GM19438 (cell line): ENCODE data around the gene OLFML2B.
"Not testable (repeated sequence)": the region's sequence is repeated elsewhere in the genome, so short reads cannot be mapped to it uniquely, and the experiment has no call there.

Experiments
- ATAC-seq: cut with Tn5 transposase; IDR thresholded peaks from one replicate; pipeline ENCODE4 v1.9.1; 2021; ENCODE audit warnings: low read depth; ENCODE audit not compliant: unreplicated experiment

The OLFML2B gene

DNA sequence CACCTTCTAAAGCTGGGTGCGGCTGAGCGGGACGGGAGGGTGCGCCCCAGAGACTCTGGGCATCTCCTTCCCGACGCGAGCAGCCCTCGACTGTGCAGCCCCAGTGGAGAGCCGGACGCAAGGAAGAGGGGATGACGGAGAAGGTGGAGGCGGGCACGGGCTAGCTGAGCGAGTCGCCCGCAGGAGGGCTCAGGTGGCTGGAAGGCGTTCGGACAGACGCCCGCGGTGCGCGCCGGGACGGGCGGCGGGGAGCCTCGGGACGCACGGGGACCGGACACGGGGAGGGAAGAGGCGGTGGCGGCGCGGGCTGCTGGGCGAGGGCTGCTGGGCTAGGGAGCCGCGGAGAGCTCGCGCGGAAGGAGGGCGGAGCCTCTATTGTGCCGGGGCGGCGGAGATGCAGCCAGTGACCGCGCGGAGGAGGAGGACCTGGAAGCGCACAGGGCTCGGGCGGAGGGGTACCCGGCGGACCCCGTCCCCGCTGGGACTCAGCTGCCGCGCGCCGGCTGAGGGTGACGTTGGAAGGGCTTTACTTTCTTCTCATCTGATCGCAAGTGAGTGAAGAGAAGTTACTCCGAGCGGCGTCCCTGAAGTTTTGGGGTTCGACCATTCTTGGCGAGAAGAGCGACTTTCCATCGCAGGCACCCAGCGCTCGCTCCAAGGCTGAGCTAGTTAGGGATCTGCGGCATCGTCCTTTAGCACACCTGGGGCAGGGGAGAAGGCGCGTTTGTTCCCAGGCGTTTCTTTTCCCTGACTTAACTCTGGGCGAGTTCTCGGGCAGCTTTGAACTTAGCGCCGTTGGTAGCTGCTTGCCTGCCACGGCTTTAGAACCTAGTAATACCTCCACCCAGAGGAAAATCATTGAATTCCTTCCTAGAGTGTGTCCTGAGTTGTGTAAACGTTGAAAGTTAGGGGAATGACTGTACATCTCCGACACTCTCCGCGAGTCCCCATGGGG is at the start of gene OLFML2B:
Gene OLFML2B (minus strand): TSS at position 323 of the 955 bp plus-strand sequence. CDS start 439 bp downstream, outside the sequence.
- ATAC-seq: peak; percentile 83

DNA sequence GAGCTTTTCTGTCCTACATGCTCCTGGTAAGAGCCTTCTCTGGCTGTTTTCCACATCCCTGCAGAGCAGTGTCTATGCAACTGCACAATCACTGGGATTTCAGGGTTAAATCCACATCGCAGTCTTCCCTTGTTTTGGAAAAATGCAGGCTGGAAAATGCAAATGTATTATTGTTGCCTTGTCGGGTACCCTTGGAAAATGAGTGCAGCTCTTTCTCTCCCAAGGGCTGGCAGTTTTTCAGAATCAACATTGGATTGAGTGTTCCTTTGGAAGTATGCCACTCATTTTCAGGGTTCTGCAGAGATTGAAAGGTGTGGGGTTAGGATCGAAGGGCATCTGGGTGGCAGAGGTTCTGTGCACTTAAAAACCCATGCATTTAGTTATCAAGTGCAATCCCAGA is 49.1 kb upstream of the OLFML2B start:
- no peak for ATAC-seq

DNA sequence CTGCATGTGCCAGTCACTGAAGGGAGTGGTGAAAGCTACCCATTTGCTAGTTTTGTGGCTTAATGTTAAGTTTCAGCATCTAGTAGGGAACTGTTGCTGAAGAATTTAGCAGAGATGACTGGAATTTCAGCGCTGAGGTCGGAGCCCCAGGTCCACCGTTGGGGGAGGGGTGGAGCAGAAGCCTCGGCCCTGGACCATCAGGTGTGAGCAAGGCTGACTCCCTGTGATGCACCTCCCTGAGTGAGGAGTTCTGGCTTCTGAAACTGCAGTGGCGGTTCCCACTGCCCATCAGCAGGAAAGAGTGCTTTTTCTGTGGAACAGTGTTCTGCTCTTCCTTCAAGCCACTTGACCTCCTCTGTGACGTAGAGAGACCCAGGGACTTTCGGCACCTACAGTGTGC is 47.2 kb upstream of the OLFML2B start:
- no peak for ATAC-seq

DNA sequence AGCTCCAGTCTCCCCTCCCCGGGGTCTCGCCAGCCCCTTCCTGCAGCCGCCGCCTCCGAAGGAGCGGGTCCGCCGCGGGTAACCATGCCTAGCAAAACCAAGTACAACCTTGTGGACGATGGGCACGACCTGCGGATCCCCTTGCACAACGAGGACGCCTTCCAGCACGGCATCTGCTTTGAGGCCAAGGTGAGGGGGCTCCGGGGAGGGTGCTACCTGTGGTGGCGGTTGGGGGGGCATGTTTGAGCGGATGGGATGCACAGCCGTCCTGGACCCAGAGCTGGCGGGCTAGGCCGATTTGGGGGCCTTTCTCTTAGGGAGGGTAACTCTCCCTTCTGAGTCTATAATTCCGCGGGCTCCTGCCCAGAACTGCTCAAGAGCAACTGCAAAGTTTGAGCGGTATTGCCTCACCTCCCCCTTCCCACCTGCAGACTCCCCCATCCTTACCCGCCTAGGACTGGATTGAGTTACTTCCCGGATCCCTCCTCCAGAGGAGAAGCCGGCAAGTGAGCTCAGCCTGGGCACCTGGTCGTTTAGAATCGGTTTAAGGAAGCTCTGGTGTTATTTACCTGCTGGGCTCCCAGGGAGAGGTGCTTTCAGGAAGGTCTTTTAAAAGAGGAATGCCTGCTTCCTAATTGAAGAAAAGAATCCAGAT is 46.6 kb upstream of the OLFML2B start:
- no peak for ATAC-seq

DNA sequence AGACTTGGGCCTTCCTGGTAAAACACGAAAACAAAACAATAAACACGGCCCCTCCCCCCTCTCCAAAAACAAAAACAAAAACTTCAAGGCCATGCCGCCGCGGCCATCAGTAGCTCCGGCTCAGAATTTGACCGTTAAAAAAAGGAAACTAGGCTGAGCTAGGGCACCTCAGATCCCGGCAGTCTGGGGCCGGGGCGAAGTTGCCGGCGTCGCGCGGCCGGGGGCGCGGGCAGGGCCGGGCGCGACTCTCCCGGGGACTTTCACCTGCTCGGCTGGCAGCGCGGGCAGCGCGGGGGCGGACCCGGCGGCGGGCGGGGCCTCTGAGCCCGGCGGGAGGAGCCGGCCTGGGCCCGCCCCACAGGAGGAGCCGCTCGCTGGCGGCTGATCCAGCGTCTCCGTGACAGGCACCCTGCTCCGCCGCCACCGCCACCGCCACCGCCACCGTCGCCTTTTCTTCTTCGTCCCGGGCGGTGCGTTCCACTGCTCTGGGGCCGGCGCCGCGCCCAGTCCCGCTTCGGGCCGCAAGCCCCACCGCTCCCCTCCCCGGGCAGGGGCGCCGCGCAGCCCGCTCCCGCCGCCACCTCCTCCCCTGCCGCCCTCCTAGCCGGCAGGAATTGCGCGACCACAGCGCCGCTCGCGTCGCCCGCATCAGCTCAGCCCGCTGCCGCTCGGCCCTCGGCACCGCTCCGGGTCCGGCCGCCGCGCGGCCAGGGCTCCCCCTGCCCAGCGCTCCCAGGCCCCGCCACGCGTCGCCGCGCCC is 45.8 kb upstream of the OLFML2B start, which contains the start of gene NOS1AP:
Gene NOS1AP (plus strand): TSS at position 358 of the 760 bp plus-strand sequence. CDS start 487 bp downstream, outside the sequence.
- ATAC-seq: peak; percentile 99

DNA sequence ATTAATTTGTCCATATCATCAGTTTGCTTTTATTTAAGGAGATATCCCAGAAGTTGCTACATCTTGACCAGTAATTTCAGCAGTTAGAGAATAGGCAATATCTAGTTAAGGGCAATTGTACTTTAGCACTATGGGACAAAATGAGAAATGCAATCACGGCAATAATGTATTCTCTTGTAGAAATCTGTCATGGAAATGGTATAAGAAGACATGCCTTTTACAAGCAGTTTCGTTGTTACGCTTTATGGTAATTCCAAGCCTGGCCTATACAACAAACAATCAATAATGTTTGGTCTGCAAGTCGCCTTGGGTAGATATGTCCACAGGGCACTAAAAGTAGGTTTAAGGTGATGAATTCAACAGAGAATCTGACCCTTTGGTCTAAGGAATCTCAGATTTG is 44.6 kb upstream of the OLFML2B start:
- ATAC-seq: no peak

DNA sequence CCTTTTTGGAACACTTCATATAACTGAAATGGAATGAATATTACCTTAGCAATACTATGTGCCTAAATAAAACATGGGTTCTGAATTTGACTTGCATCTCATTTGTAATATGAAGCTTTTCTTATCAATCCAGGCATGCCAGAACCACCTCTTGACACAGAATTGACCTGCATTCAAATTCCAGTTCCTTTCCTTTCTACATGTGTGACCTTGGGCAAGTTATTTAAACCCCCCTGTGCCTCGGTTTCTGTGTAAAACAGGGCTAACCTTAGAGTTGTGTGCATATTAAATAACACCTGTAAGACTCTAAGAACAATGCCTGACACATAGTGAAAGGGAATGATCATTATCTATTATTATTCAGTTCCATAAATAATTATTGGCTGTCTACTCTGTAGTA is 43.8 kb upstream of the OLFML2B start:
- no peak for ATAC-seq

DNA sequence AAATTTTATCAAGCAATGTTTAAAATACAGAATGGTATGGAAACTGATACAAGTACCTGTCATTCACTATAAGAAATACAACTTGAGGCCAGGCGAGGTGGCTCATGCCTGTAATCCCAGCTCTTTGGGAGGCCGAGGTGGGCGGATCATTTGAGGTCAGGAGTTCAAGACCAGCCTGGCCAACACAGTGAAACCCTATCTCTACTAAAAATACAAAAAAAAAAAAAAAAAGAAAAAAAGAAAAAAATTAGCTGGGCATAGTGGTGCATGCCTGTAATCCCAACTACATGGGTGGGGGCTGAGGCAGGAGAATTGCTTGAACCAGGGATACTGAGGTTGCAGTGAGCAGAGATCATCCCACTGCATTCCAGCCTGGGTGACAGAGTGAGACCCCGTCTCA is 43.2 kb upstream of the OLFML2B start:
- not testable (repeated sequence) for ATAC-seq

DNA sequence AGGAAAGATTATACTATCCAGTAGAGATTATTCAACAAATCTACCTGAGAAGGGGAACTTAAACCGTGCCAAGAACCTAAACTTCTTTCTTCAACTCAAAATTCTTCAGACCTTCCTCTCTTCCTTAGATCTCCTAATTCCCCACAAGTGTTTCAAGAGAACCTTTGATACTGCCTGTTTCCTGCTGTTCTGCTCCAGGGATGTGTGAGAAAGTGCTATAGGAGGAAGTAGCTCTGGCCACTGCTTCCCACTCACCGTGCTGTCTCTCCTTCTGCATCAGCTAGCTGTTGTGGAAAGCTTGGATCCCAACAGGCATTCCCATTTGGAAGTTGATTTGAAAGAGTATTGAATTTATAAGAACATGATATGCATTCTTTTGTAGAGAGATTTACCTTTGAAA is 41.3 kb upstream of the OLFML2B start:
- ATAC-seq: no peak

DNA sequence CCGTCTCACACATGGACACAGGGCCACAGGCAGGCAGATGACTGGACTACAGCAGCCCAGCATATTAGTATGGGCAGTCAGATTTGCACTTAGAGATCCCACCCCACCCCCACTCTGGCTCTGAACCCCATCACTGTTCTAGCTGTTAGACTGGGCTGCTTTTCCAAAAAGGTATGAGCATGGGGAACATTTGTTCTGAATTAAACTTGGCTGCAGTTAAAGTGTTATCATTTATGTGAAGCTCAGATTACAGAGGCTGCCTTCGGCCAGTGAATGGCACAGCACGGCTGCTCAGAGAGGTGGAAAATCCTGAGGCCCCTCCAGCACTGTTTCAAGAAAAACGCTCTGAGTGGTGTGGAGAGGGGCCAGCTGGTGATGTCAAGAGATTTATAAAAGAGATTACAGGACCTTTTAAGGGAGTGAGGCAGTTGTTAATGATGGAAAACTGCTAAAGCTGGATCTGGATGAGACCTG is 38.9 kb upstream of the OLFML2B start:
- no peak for ATAC-seq

DNA sequence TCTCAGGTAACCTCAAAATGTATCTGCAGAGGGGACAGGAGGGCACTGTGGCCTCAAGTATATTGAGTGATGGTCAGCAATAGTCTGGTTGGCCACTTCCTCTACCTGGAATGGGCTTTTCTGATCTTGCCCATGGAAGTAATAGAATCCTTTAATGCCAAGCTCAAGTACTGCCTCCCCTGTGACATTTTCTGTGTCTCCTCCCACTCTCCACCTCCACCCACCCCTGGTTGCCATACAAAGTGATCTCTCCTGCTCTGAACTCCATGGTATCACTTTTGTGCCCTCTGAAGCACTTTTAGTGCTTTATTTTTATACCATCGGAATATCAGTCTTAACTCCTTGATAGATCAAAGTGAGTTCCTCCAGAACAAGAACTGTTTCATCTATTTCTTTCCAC is 36.6 kb upstream of the OLFML2B start:
- ATAC-seq: no peak

DNA sequence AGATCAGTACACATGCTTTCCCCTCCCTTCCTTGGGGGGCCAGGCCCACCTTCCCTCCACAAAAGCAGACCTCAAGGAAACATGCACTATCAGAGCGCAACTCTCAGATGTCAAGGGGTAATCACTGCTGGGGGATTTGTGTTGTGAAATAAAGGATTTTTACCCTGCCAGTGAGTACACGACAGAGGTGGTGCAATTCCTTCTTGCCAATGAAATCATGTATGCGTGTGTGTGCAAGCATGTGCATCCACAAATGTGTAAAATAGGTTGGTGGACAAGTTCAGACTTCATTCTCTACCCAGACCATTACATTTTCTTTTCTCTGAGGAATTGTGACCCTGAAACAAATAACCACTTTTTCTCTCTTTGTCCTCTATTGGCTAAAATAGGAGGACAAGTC is 36.1 kb upstream of the OLFML2B start:
- no peak for ATAC-seq

DNA sequence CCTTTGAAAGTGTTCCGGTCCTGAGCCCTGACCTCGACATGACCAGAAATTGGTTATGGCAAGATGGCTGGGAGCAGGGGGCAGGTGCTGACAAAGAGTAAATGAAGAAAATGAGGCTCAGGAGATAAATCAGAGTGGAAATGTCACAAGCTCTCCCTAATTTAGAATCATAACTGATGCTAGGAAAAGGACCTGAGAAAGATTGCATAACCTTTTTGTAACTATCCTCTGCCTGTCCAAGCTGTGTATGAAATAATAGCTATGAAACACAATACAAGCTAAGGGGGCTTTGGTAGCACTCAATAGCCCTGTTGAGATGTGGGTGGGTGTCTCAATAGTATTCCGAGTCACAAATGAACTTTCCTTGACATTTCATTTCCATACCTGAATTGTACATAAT is 32.9 kb upstream of the OLFML2B start:
- no peak for ATAC-seq

DNA sequence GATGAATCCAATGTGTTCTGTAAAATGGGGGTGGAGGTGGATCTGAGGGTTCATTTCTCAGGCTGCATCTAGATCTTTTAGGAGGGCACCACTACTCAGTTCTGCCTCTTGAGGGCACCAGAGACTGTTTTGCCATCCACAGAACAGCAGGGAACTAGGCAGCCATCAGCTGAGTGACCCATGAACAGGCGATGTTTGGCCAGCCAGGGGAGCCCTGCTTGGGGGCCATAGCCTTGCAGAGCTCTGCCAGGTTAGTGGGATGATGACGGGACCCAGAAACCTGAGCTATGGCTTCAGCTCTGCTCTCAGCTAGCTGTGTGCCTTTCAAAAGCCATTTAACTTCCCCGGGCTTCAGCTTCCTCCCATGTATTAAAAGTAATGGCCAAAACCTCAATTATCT is 32.4 kb upstream of the OLFML2B start:
- no peak for ATAC-seq

DNA sequence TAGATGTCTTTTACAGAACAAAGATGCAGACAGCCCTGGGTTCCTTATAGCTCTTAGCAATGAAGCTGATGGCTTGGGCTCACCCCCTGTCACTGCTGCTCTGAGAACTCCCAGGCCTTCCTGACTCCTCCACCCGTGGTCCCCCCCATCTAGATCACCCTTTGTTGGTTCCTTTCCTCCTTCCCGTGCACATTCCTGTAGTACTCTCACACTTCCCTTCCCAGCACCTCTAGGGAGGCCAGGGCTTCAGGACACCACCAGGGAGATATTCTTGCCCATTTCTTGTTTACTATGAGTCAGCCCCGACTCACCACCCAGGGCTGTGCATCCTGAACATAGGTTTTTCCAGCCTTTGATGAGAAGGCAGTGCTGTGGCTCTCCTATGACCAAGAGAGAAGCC is 31.4 kb upstream of the OLFML2B start:
- no peak for ATAC-seq

DNA sequence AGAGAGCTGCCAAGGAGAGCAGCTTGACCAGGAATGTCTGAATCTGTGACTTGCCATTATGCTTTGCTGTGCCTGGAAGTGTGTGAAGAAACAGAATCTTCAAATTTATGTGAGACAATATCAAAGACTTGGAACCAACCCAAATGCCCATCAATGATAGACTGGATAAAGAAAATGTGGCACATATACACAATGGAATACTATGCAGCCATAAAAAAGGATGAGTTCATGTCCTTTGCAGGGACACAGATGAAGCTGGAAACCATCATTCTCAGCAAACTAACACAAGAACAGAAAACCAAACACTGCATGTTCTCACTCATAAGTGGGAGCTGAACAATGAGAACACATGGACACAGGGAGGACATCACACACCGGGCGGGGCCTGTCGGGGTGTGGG is 30.3 kb upstream of the OLFML2B start:
- ATAC-seq: not testable (repeated sequence)

DNA sequence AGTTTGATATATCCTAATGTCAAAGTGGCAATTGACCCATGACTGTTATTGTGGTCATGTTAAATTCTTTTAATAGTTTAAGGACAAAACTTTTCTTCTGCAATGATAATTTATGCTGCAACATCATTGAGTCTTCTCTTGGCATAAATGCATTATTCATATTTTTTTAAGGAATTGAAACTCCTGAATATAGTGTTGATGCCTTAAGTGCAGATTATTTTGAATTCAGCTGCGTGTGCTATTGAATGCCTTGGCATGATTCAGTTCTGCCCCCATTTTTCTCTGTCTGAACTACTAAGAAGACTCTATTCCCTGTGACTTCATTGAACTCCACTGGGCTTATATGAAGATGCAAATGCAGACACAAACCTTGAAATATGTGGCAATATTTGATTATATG is 23.3 kb upstream of the OLFML2B start:
- ATAC-seq: no peak

DNA sequence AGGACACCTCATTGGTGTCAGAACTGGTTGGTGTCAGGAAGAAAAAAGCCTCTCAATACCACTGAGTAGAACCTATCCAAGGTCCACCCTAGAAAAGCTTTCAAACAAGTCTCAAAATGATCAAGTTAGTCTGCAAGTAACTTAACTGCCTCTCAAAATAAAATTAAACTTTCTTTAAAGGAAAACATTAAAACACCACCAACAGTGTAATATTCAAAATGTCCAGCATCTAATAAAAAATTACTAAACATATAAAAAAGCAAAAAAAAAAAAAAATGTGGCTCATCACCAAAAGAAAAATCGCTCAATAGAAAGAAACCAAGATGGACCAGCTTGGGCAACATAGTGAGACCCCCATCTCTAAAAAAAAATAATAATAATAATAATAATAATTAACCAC is 18.7 kb upstream of the OLFML2B start:
- no peak for ATAC-seq

DNA sequence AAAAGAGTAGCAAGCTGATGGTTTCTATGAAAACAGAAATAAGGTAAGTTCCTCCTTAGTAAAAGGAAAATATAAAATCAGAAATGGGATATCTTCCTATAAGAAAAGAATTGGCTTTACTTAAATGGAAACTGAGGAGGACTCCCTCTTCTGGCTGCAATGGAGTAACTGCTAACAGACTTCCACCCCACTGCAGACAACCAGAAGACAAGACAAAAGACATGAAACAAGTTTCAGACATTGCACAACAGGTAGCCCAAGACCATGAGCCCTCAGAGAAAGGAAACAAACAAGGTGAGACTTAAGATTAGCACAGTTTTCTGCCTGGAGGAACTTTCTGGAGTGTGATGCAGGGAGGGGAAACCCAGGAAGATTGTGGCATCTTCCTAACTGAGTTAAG is 17.0 kb upstream of the OLFML2B start:
- ATAC-seq: no peak

DNA sequence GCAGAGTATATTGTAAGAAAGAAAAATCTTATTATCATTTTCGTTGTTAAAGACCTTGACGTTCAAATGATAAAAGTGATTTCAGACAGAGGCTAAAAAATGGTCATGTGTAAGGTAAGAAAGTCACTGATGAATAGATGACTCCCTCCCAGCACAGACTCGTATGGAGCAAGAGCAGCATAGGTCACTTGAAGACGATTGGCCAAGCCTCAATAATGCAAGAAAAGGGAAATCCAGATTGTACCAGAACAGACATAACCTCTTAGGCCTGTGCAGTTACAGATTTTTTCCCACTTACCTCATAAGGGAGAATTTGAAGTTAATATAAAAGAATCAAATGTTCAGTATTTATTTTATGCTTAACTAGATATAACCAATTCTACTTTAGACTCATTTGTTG is 16.3 kb upstream of the OLFML2B start:
- no peak for ATAC-seq

DNA sequence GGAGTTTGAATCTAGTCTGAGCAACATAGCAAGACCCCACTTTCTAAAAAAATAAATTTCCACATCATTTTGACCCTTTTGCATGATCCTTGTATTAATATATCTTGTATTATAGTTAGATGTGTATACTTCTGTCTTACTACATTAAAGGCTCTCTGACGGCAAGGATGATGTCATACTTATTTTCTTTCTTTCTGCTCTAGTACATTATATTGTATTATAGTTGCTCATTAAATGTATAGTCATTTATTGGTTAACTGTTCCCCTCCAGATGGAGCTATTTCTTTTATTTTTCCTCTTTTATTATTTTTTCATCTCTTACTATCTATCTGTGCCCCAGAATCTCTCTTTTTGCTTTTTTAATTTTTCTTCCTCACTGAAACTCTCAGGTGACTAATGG is 15.0 kb upstream of the OLFML2B start:
- no peak for ATAC-seq
